IPS-18c (cell line): ENCODE results near the gene DDX31.

Experiments
- H3K4me3 ChIP-seq: 2 replicates; pipeline ENCODE4 v1.7.0; 2013; ENCODE audit warnings: low read depth, mild to moderate bottlenecking, low read length, moderate library complexity; ENCODE audit not compliant: insufficient read depth
- H3K9me3 ChIP-seq: one replicate; pipeline ENCODE4 v1.6.1; 2013; ENCODE audit warnings: mild to moderate bottlenecking, low read length, moderate library complexity; ENCODE audit not compliant: control insufficient read depth, insufficient read depth

DDX31 gene

GRCh38 chr9:132551556-132551955, 118.2 kb downstream of the DDX31 start:
- no peaks in the 10 kb centered on the region for H3K9me3 ChIP-seq
- no peak overlapping the region for H3K4me3 ChIP-seq

- H3K9me3 ChIP-seq = no peaks in the 10 kb centered on the region
These were observed 120.8 kb downstream of the DDX31 start for GRCh38 chr9:132548751-132549640.

GRCh38 chr9:132547976-132548730, 121.6 kb downstream of the DDX31 start:
- no peak overlapping the region for H3K4me3 ChIP-seq
- H3K9me3 ChIP-seq = no peaks in the 10 kb centered on the region

More at GRCh38 chr9:132548751-132549640, 120.8 kb downstream of the DDX31 start:
- no peak overlapping the region for H3K4me3 ChIP-seq

- H3K4me3 ChIP-seq = no peak overlapping the region; the same call in 1 of the 2 replicates
- no peaks in the 10 kb centered on the region for H3K9me3 ChIP-seq
These were observed 122.3 kb downstream of the DDX31 start for GRCh38 chr9:132547436-132547835.

- H3K9me3 ChIP-seq = no peaks in the 10 kb centered on the region
- H3K4me3 ChIP-seq = no peak overlapping the region; the same call in 1 of the 2 replicates
These were observed 122.7 kb downstream of the DDX31 start for GRCh38 chr9:132547052-132547431.

GRCh38 chr9:132546148-132547051, 123.4 kb downstream of the DDX31 start:
- Histone ChIP-seq H3K4me3 (peak overlapping the region; percentile 34; the same call in 1 of the 2 replicates), H3K9me3 (no peaks in the 10 kb centered on the region)

- Histone ChIP-seq H3K4me3 (no peak overlapping the region), H3K9me3 (no peaks in the 10 kb centered on the region)
These were observed 124.2 kb downstream of the DDX31 start for GRCh38 chr9:132545578-132545977.

- Histone ChIP-seq H3K9me3 (no peaks in the 10 kb centered on the region), H3K4me3 (no peak overlapping the region)
These were observed 125.8 kb downstream of the DDX31 start for GRCh38 chr9:132543960-132544359.

- no peaks in the 10 kb centered on the region for H3K9me3 ChIP-seq
These were observed 126.5 kb downstream of the DDX31 start for GRCh38 chr9:132543251-132543650.

More at GRCh38 chr9:132543251-132543650, 126.5 kb downstream of the DDX31 start:
- no peak overlapping the region for H3K4me3 ChIP-seq
